K562 (cell line): ENCODE data around the gene ACSS2. TPM values are rescaled to one million over a fixed set of nuclear protein-coding genes. Genes with fewer than 3 reads are reported as not detected.

Experiments
- CBX5 ChIP-seq: IDR thresholded peaks from 2 replicates; pipeline ENCODE4 v1.6.1; 2014; ENCODE audit warnings: low read depth, borderline replicate concordance
- CEBPZ ChIP-seq: fragments of 150-350 bp; IDR thresholded peaks from 2 replicates; pipeline ENCODE4 v1.6.1; 2014; ENCODE audit warnings: low read depth, mild to moderate bottlenecking, low read length, borderline replicate concordance
- CREB5 ChIP-seq: fragments of 250-450 bp; sonication (Bioruptor Pico); IDR thresholded peaks from 2 replicates; pipeline ENCODE4 v1.5.0; 2020; ENCODE audit warnings: mild to moderate bottlenecking
- FOXA3 ChIP-seq, 2 experiments: fragments of 450-650 bp in 1 of 2; sonication (generic) in 1 of 2; formaldehyde crosslinking; IDR thresholded peaks in 1 of 2; conservative IDR thresholded peaks in 1 of 2; 2 replicates each; pipeline versions ENCODE4 v1.4.0 to v1.8.0; 2020 to 2022; ENCODE audit warnings: mild to moderate bottlenecking in 2 of 2, missing genetic modification reagents in 1 of 2
- GATA2 ChIP-seq: sonication (generic); formaldehyde crosslinking; IDR thresholded peaks from 2 replicates; pipeline ENCODE4 v1.4.0; 2020; ENCODE audit warnings: mild to moderate bottlenecking, missing genetic modification reagents
- KAT7 ChIP-seq: sonication (generic); formaldehyde crosslinking; IDR thresholded peaks from 2 replicates; pipeline ENCODE4 v1.8.0; 2022; ENCODE audit warnings: missing genetic modification reagents, mild to moderate bottlenecking, borderline replicate concordance
- L3MBTL2 ChIP-seq: fragments of 450-650 bp; IDR thresholded peaks from 2 replicates; pipeline ENCODE4 v1.6.1; 2016; ENCODE audit warnings: mild to moderate bottlenecking, moderate library complexity
- MAZ ChIP-seq, 2 experiments: fragments of 450-650 bp in 1 of 2; sonication (generic) in 1 of 2; formaldehyde crosslinking; IDR thresholded peaks in 1 of 2; conservative IDR thresholded peaks in 1 of 2; 2 replicates each; pipeline versions ENCODE4 v1.4.0 to v1.5.0; 2020; ENCODE audit warnings: mild to moderate bottlenecking in 1 of 2, missing genetic modification reagents in 1 of 2
- MBD2 ChIP-seq: sonication (generic); IDR thresholded peaks from 2 replicates; pipeline ENCODE4 v1.6.1; 2016; ENCODE audit warnings: low read depth, borderline replicate concordance
- NRF1 ChIP-seq, 2 experiments: fragments of 450-650 bp; IDR thresholded peaks in 1 of 2; conservative IDR thresholded peaks in 1 of 2; 2 replicates each; pipeline ENCODE4 v1.6.1; 2014; ENCODE audit warnings: mild to moderate bottlenecking in 2 of 2
- RBM22 ChIP-seq: fragments of 200-400 bp; formaldehyde crosslinking; IDR thresholded peaks from 2 replicates; pipeline ENCODE4 v1.6.1; 2018; ENCODE audit warnings: low read length, low read depth; ENCODE audit not compliant: poor library complexity, severe bottlenecking
- SOX6 ChIP-seq: fragments of 450-650 bp; IDR thresholded peaks from 2 replicates; pipeline ENCODE4 v1.6.1; 2014; ENCODE audit warnings: mild to moderate bottlenecking
- TAF9B ChIP-seq: fragments of 450-650 bp; IDR thresholded peaks from 2 replicates; pipeline ENCODE4 v1.6.1; 2018; ENCODE audit warnings: mild to moderate bottlenecking; ENCODE audit not compliant: partially characterized antibody
- ZKSCAN8 ChIP-seq: fragments of 200-800 bp; sonication (Bioruptor generic); IDR thresholded peaks from 2 replicates; pipeline ENCODE4 v1.6.1; 2016; ENCODE audit warnings: missing genetic modification characterization, missing compliant biosample characterization
- ZNF12 ChIP-seq: sonication (generic); formaldehyde crosslinking; IDR thresholded peaks from 2 replicates; pipeline ENCODE4 v1.4.0; 2020; ENCODE audit warnings: mild to moderate bottlenecking, missing genetic modification reagents
- ZNF668 ChIP-seq: fragments of 250-450 bp; sonication (Bioruptor Pico); IDR thresholded peaks from 2 replicates; pipeline ENCODE4 v1.8.0; 2022; ENCODE audit warnings: mild to moderate bottlenecking, inconsistent platforms
- polyA plus RNA-seq, 8 experiments: library from polyadenylated mRNA; depleted of rRNA in 4 of 8; stranded (reverse) in 5 of 8; unstranded in 3 of 8; fragments of >200 nt; fragmentation: Nextera tagmentation in 2 of 8; fragmentation: Illumina TruSeq in 1 of 8; extraction: Ambion mirVana in 2 of 8; extraction: Trizol in 1 of 8; gene quantifications; 2 replicates each; pipeline versions ENCODE4 v1.2.1 to v1.2.3, GENCODE V29; 2011 to 2014; ENCODE audit warnings: inconsistent platforms in 1 of 8, missing spikeins in 1 of 8
- total RNA-seq, 7 experiments: library from RNA; depleted of rRNA in 6 of 7; stranded (reverse); fragments of >200 nt in 6 of 7; fragmentation: Illumina TruSeq in 2 of 7; extraction: Trizol in 2 of 7; gene quantifications; 2 replicates each; pipeline versions ENCODE4 v1.2.1 to v1.2.3, GENCODE V29; 2011 to 2021; ENCODE audit warnings: low replicate concordance in 1 of 7
- TF ChIP-seq, protein P1 (sequence below): sonication (generic); formaldehyde crosslinking; IDR thresholded peaks from 2 replicates; pipeline ENCODE4 v1.8.0; 2022; ENCODE audit warnings: mild to moderate bottlenecking, missing genetic modification reagents
- TF ChIP-seq, protein P2 (sequence below): IDR thresholded peaks from 2 replicates; pipeline ENCODE4 v1.6.1; 2016; ENCODE audit warnings: missing genetic modification characterization, missing compliant biosample characterization
- TF ChIP-seq, protein P3 (sequence below): fragments of 450-650 bp; IDR thresholded peaks from 2 replicates; pipeline ENCODE4 v1.6.1; 2016

Gene ACSS2
- total and polyA plus RNA-seq, 9 of the 15 experiments (the other 6 are each of a cell fraction or from before 2014, with no cell fraction given), result 21.9 to 246 (median 66.2) TPM

DNA sequence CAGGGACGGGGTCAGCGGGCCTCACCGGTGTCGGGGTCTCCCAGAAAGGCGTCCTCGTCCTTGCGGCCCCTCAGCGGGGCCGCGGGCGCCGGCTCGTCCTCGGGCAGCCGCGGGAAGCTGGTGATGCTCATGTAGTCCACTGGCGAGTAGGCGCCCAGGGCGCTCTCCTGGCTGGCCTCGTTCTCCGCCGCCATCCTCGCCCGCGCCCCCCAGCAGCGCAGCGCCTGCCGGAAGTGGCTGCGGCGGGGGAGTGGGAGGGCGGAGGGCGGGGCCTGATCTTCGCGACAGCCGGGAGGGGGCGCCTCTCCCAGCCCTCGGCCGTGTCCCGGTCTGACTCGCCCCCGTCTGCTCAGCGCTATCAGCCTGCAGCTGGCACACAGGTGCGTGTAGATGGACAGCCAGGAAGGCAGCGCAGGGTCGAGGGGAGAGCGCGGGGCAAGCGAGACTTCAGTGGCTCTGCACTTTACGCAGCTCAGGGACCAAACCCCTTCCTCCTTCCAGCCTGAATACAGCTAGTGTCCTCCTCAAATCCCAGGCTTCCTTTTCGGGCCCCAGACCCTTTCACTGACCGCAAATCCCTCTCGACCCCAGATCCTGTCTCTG, 3.7 kb upstream of the ACSS2 start, which contains the start of gene GGT7 (continued):
- TF ChIP-seq CREB5 (CRISPR knock-in tag) (no peak), L3MBTL2 (peak; percentile 82), MAZ (CRISPR knock-in tag; conservative IDR thresholded peaks at IDR 0.05 in 1 of 2, IDR thresholded peaks at IDR 0.05 in 1 of 2) (peak; percentile 91 to 95; a peak in 3 of 4 replicates), CEBPZ (no peak), RBM22 (no peak), GATA2 (peak; percentile 48; the same call in 1 of the 2 replicates), CBX5 (no peak), NRF1 (conservative IDR thresholded peaks at IDR 0.05 in 1 of 2, IDR thresholded peaks at IDR 0.05 in 1 of 2) (peak; percentile 58 to 70), SOX6 (no peak), ZKSCAN8 (no peak), KAT7 (CRISPR knock-in tag) (no peak), TAF9B (no peak), MBD2 (peak; percentile 28; the same call in 1 of the 2 replicates), FOXA3 (CRISPR knock-in tag; conservative IDR thresholded peaks at IDR 0.05 in 1 of 2, IDR thresholded peaks at IDR 0.05 in 1 of 2) (no peak), ZNF668 (CRISPR knock-in tag) (no peak), ZNF12 (CRISPR knock-in tag) (no peak)
- TF ChIP-seq, protein P1, sequence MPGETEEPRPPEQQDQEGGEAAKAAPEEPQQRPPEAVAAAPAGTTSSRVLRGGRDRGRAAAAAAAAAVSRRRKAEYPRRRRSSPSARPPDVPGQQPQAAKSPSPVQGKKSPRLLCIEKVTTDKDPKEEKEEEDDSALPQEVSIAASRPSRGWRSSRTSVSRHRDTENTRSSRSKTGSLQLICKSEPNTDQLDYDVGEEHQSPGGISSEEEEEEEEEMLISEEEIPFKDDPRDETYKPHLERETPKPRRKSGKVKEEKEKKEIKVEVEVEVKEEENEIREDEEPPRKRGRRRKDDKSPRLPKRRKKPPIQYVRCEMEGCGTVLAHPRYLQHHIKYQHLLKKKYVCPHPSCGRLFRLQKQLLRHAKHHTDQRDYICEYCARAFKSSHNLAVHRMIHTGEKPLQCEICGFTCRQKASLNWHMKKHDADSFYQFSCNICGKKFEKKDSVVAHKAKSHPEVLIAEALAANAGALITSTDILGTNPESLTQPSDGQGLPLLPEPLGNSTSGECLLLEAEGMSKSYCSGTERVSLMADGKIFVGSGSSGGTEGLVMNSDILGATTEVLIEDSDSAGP (CRISPR knock-in tag), result no peak
- TF ChIP-seq, protein P2, sequence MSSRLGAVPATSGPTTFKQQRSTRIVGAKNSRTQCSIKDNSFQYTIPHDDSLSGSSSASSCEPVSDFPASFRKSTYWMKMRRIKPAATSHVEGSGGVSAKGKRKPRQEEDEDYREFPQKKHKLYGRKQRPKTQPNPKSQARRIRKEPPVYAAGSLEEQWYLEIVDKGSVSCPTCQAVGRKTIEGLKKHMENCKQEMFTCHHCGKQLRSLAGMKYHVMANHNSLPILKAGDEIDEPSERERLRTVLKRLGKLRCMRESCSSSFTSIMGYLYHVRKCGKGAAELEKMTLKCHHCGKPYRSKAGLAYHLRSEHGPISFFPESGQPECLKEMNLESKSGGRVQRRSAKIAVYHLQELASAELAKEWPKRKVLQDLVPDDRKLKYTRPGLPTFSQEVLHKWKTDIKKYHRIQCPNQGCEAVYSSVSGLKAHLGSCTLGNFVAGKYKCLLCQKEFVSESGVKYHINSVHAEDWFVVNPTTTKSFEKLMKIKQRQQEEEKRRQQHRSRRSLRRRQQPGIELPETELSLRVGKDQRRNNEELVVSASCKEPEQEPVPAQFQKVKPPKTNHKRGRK (tag), result no peak
- TF ChIP-seq, protein P3, sequence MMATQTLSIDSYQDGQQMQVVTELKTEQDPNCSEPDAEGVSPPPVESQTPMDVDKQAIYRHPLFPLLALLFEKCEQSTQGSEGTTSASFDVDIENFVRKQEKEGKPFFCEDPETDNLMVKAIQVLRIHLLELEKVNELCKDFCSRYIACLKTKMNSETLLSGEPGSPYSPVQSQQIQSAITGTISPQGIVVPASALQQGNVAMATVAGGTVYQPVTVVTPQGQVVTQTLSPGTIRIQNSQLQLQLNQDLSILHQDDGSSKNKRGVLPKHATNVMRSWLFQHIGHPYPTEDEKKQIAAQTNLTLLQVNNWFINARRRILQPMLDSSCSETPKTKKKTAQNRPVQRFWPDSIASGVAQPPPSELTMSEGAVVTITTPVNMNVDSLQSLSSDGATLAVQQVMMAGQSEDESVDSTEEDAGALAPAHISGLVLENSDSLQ, result peak; percentile 77
